RWPE1 (cell line): ENCODE results near the gene PBX4.

Experiments used
- CTCF ChIA-PET: fragments of 350-600 bp; sonication (Branson Sonifier 250); formaldehyde crosslinking; extraction: SDS; loops from one replicate; lab custom pipeline; 2021; lab: Yijun Ruan, JAX
- POLR2A ChIA-PET: fragments of 400-600 bp; formaldehyde crosslinking; extraction: SDS; loops from one replicate; lab custom pipeline; 2020; ENCODE audit warnings: antibody characterized with exemption; ENCODE audit not compliant: low non-redundant PET; lab: Yijun Ruan, JAX
- DNase-seq: peaks from one replicate; pipeline ENCODE4 v3.0.0; 2012; ENCODE audit warnings: low spot score
- H3K27ac ChIP-seq: fragments of 450-650 bp; 2 replicates; pipeline ENCODE4 v1.5.1; 2017
- CTCF ChIP-seq: fragments of 450-650 bp; conservative IDR thresholded peaks from 2 replicates; pipeline ENCODE4 v1.5.1; 2017; ENCODE audit warnings: low read depth, mild to moderate bottlenecking

Gene PBX4

GRCh38 chr19:19655051-19655594 lies 36.6 kb upstream of the PBX4 start:
- ChIA-PET POLR2A (no interaction called here), CTCF (interaction anchor here (0.6 to 0.9 kb wide), 2 partner anchors 11 to 165 kb away, joined by 3 read pairs; no protein-coding TSS in a partner anchor)
- no peak for DNase-seq
- no peak for TF ChIP-seq CTCF
- H3K27ac ChIP-seq, result no peak overlapping the region

GRCh38 chr19:19654441-19654840 lies 36.0 kb upstream of the PBX4 start:
- ChIA-PET CTCF (interaction anchor here (1.6 kb wide), 1 partner anchor 11 kb away, joined by 8 read pairs; the partner anchor contains the start of gene GMIP), POLR2A (interaction anchor here (0.5 kb wide), 1 partner anchor 16 kb away, joined by 5 read pairs; no protein-coding TSS in a partner anchor)
- DNase-seq, result no peak
- H3K27ac ChIP-seq, result no peak overlapping the region
- no peak for TF ChIP-seq CTCF

- no peak for DNase-seq
- ChIA-PET CTCF (interaction anchor here (1.6 kb wide), 1 partner anchor 10 kb away, joined by 8 read pairs; the partner anchor contains the start of gene GMIP), POLR2A (interaction anchor here (0.5 kb wide), 1 partner anchor 15 kb away, joined by 5 read pairs; no protein-coding TSS in a partner anchor)
Measured at GRCh38 chr19:19653597-19654147, 35.2 kb upstream of the PBX4 start.

GRCh38 chr19:19652482-19653295 lies 34.2 kb upstream of the PBX4 start:
- no peak for DNase-seq
- H3K27ac ChIP-seq, result no peak overlapping the region
- no peak for TF ChIP-seq CTCF
- CTCF ChIA-PET, result interaction anchor here (1.3 kb wide), 1 partner anchor 9 kb away, joined by 4 read pairs; the partner anchor contains the start of gene GMIP
- POLR2A ChIA-PET, result interaction anchor here (0.6 kb wide), 1 partner anchor 11 kb away, joined by 4 read pairs; no protein-coding TSS in a partner anchor

More at GRCh38 chr19:19653597-19654147, 35.2 kb upstream of the PBX4 start:
- H3K27ac ChIP-seq, result no peak overlapping the region
- no peak for TF ChIP-seq CTCF

GRCh38 chr19:19651076-19651475 lies 32.6 kb upstream of the PBX4 start:
- ChIA-PET CTCF (interaction anchor here (0.8 to 2.2 kb wide), 2 partner anchors 99 to 119 kb away, joined by 4 to 10 read pairs; no protein-coding TSS in a partner anchor), POLR2A (no interaction called here)
- H3K27ac ChIP-seq, result 0 out of 2 replicates have a peak overlapping the region, but pooled peaks have one; percentile 1
- TF ChIP-seq CTCF, result no peak
- DNase-seq, result no peak

- no peak for DNase-seq
- CTCF ChIA-PET, result interaction anchor here (2.2 kb wide), 1 partner anchor 118 kb away, joined by 10 read pairs; no protein-coding TSS in a partner anchor
- POLR2A ChIA-PET, result no interaction called here
- TF ChIP-seq CTCF, result no peak
- H3K27ac ChIP-seq, result 0 out of 2 replicates have a peak overlapping the region, but pooled peaks have one; percentile 1
Measured at GRCh38 chr19:19650331-19650730, 31.8 kb upstream of the PBX4 start.
